ENCODE measurements around the gene MLST8. TPM values are rescaled to one million over a fixed set of nuclear protein-coding genes. Genes with fewer than 3 reads are reported as not detected.

Gene MLST8
- total and polyA plus RNA-seq, 2 donors (not counting 3 experiments of a cell fraction or from before 2014, with no cell fraction given) = 36.9 to 129 TPM

DNA sequence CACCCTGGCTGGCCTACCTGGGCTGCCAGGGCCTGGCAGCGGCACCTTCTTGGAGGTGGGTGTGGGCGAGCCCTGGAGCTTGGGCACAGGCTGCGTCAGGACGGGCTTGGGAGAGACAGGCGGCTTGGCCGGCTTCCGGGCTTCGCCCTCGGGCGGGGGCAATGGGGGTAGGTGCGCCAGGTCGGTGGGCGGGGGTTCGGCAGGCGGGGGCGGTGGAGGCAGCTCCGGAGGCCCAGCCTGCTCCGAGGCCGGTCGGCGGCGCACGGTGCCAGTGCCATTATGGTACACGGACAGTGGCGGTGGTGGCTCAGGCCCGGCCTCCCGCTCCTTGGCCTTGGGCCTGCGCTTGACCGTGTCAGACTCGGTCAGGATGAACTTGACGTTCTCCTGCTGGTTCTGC lies 25.7 kb upstream of the MLST8 start:
- no peaks in the 10 kb centered on the region for H3K27me3 ChIP-seq (ENCODE audit: control insufficient read depth in 2 of 2, insufficient read depth in 2 of 2, low read length in 2 of 2)
- ChIA-PET CTCF (no interaction called here), POLR2A (no interaction called here)
- peaks cover 13 to 22% of the 10 kb centered on the region in 2 experiments for H3K36me3 ChIP-seq (ENCODE audit: control insufficient read depth in 2 of 2, extremely low read depth in 1 of 2, insufficient read depth in 2 of 2, low read length in 2 of 2)
- H3K27ac ChIP-seq (ENCODE audit: insufficient read depth, low read depth, low read length) = no peak overlapping the region
- no TSS peak for BruUV-seq (replicated peaks)
- no peaks in the 10 kb centered on the region for H3K9me3 ChIP-seq (replicated peaks; ENCODE audit: control insufficient read depth, insufficient read depth, low read length)
- dilution Hi-C loops (cut with MboI; ENCODE audit: extremely low pct_ligation_motif_present, low sequenced_read_pairs) = no loop called here
- H2AFZ ChIP-seq (ENCODE audit: low read depth, low read length) = no peak overlapping the region
- H3K4me1 ChIP-seq (ENCODE audit: control insufficient read depth, extremely low read depth, insufficient read depth, low read length) = no peaks in the 10 kb centered on the region
- intact Hi-C loops (cut with micrococcal nuclease) = no loop called here
- no peak overlapping the region for H3K9ac ChIP-seq (replicated peaks; ENCODE audit: extremely low read depth, insufficient read depth, low read length)
- DNase-seq (ENCODE audit: low read depth, low spot score) (no peak), FAIRE-seq (no peak)
- no peaks in the 10 kb centered on the region for H3K9me1 ChIP-seq (replicated peaks; ENCODE audit: control insufficient read depth, extremely low read depth, insufficient read depth, low read length)
- H3K4me3 ChIP-seq (replicated peaks in 1 of 3; ENCODE audit: insufficient read depth in 1 of 3, low read depth in 1 of 3, low read length in 3 of 3) = no peak overlapping the region
- H3K4me2 ChIP-seq (ENCODE audit: insufficient read depth, low read length) = no peak overlapping the region
- no peak for TF ChIP-seq POLR2A (IDR thresholded peaks at IDR 0.05; ENCODE audit: low read depth, low read length)
- no peak for TF ChIP-seq MAX (IDR thresholded peaks at IDR 0.05; ENCODE audit: insufficient read depth, insufficient read length)
- TF ChIP-seq GATA2 (IDR thresholded peaks at IDR 0.05; ENCODE audit: insufficient read depth, insufficient read length, low read depth, low read length) = no peak
- no peak for TF ChIP-seq CTCF (IDR thresholded peaks at IDR 0.05; ENCODE audit: extremely low read depth in 1 of 2, insufficient read depth in 1 of 2, low read depth in 1 of 2, low read length in 2 of 2)
- no peak for TF ChIP-seq POLR2AphosphoS5 (IDR thresholded peaks at IDR 0.05; ENCODE audit: insufficient read depth, low read depth, low read length)
- no peak for TF ChIP-seq JUN (IDR thresholded peaks at IDR 0.05; ENCODE audit: borderline replicate concordance, insufficient read depth, insufficient read length, low read depth)
- no peak for TF ChIP-seq FOS (IDR thresholded peaks at IDR 0.05; ENCODE audit: borderline replicate concordance, insufficient read depth, low read length)
- no peak for TF ChIP-seq EZH2 (IDR thresholded peaks at IDR 0.05; ENCODE audit: borderline replicate concordance, low read depth, low read length, severe bottlenecking)
- TF ChIP-seq MYC (IDR thresholded peaks at IDR 0.05; ENCODE audit: low read depth, low read length) = no peak
- no peaks in the 10 kb centered on the region for H4K20me1 ChIP-seq (replicated peaks; ENCODE audit: control insufficient read depth, extremely low read depth, insufficient read depth, low read length)
- H3K79me2 ChIP-seq (ENCODE audit: control insufficient read depth, insufficient read depth, low read length) = no peaks in the 10 kb centered on the region

All from endothelial cell of umbilical vein (primary cell).